GM21367 (cell line): Measurements from ENCODE around the gene ANKRD40.
"Not testable (repeated sequence)": the region's sequence is repeated elsewhere in the genome, so short reads cannot be mapped to it uniquely, and the experiment has no call there.

ENCODE experiments used
- ATAC-seq: cut with Tn5 transposase; IDR thresholded peaks from one replicate; pipeline ENCODE4 v1.9.1; 2021; ENCODE audit not compliant: unreplicated experiment

ANKRD40 gene

GRCh38 chr17:50686494-50687199 lies 21.1 kb downstream of the ANKRD40 start:
- ATAC-seq: no peak

GRCh38 chr17:50685691-50686493 lies 21.8 kb downstream of the ANKRD40 start:
- no peak for ATAC-seq

- no peak for ATAC-seq
These were observed 22.4 kb downstream of the ANKRD40 start for GRCh38 chr17:50685334-50685665.

- ATAC-seq: no peak
These were observed 22.9 kb downstream of the ANKRD40 start for GRCh38 chr17:50684612-50685333.

- no peak for ATAC-seq
These were observed 23.5 kb downstream of the ANKRD40 start for GRCh38 chr17:50684288-50684611.

GRCh38 chr17:50683434-50684287 lies 24.1 kb downstream of the ANKRD40 start:
- no peak for ATAC-seq

- ATAC-seq: no peak
These were observed 24.8 kb downstream of the ANKRD40 start for GRCh38 chr17:50682938-50683337.

GRCh38 chr17:50682441-50682840 lies 25.3 kb downstream of the ANKRD40 start:
- no peak for ATAC-seq

GRCh38 chr17:50681263-50682200 lies 26.2 kb downstream of the ANKRD40 start:
- no peak for ATAC-seq

- not testable (repeated sequence) for ATAC-seq
These were observed 27.0 kb downstream of the ANKRD40 start for GRCh38 chr17:50680543-50681262.

GRCh38 chr17:50680126-50680525 lies 27.6 kb downstream of the ANKRD40 start:
- ATAC-seq: no peak

GRCh38 chr17:50679008-50679544 lies 28.6 kb downstream of the ANKRD40 start:
- no peak for ATAC-seq

GRCh38 chr17:50677851-50678375 lies 29.8 kb downstream of the ANKRD40 start:
- ATAC-seq: no peak

GRCh38 chr17:50676065-50676975 lies 31.4 kb downstream of the ANKRD40 start:
- no peak for ATAC-seq

- no peak for ATAC-seq
These were observed 32.1 kb downstream of the ANKRD40 start for GRCh38 chr17:50675627-50676026.

GRCh38 chr17:50675190-50675589 lies 32.5 kb downstream of the ANKRD40 start:
- ATAC-seq: no peak

GRCh38 chr17:50672831-50673551 lies 34.7 kb downstream of the ANKRD40 start:
- ATAC-seq: no peak
